Panc1 (cell line): ENCODE measurements around the gene TMPRSS5.

Source experiments
- CTCF ChIP-seq: fragments of 450-650 bp; IDR thresholded peaks from 2 replicates; pipeline ENCODE4 v1.5.1; 2017; ENCODE audit warnings: mild to moderate bottlenecking
- POLR2AphosphoS5 ChIP-seq: IDR thresholded peaks from 2 replicates; pipeline ENCODE4 v1.6.1; 2012; ENCODE audit warnings: mild to moderate bottlenecking, low read depth, low read length, moderate library complexity
- REST ChIP-seq, 2 experiments: IDR thresholded peaks; 2 replicates each; pipeline ENCODE4 v1.6.1; 2011 to 2012; ENCODE audit warnings: low read depth in 2 of 2, control low read depth in 1 of 2, low read length in 1 of 2, mild to moderate bottlenecking in 1 of 2, moderate library complexity in 1 of 2; ENCODE audit not compliant: insufficient read depth in 1 of 2
- SIN3A ChIP-seq: IDR thresholded peaks from 2 replicates; pipeline ENCODE4 v1.6.1; 2012; ENCODE audit warnings: low read depth, mild to moderate bottlenecking, low read length, moderate library complexity, borderline replicate concordance; ENCODE audit not compliant: insufficient read depth
- TCF7L2 ChIP-seq: IDR thresholded peaks from 2 replicates; pipeline ENCODE4 v1.6.1; 2011; ENCODE audit warnings: mild to moderate bottlenecking, low read depth, low read length, inconsistent platforms

GRCh38 chr11:113645593-113646349 is 60.3 kb downstream of the TMPRSS5 start:
- TF ChIP-seq POLR2AphosphoS5 (no peak), CTCF (no peak), REST (IDR thresholded peaks at IDR 0.05; ENCODE audit: insufficient read depth in 1 of 2, low read depth in 2 of 2, low read length in 1 of 2) (no peak), TCF7L2 (no peak), SIN3A (no peak)
